AG04449 (cell line): ENCODE results near the gene HNF1A.

Experiments used
- CTCF ChIA-PET: fragments of 350-600 bp; formaldehyde crosslinking; extraction: SDS; loops from one replicate; lab custom pipeline; 2021; ENCODE audit warnings: antibody characterized with exemption; lab: Yijun Ruan, JAX
- POLR2A ChIA-PET: fragments of 400-600, 350-600 bp; formaldehyde crosslinking; extraction: SDS; loops from one replicate; lab custom pipeline; 2020; ENCODE audit warnings: antibody characterized with exemption, inconsistent platforms; lab: Yijun Ruan, JAX
- DNase-seq: peaks from one replicate; pipeline ENCODE4 v3.0.0-alpha.2; 2010; ENCODE audit warnings: low read depth, low spot score
- H3K4me3 ChIP-seq: 2 replicates; pipeline ENCODE4 v1.5.1; 2011; ENCODE audit warnings: low read depth, mild to moderate bottlenecking, control low read depth, low read length
- CTCF ChIP-seq: IDR thresholded peaks from one replicate; pipeline ENCODE4 v1.5.1; 2011; ENCODE audit warnings: mild to moderate bottlenecking, moderate library complexity, low read length, control low read depth, inconsistent platforms; ENCODE audit not compliant: insufficient read depth; ENCODE audit errors: missing control alignments

Gene HNF1A

GRCh38 chr12:120972870-120973543 lies 5.3 kb upstream of the HNF1A start:
- ChIA-PET CTCF (interaction anchor here (1.0 to 5.5 kb wide), 29 partner anchors 9 to 517 kb away, joined by 3 to 139 read pairs (median 5); partner anchors contain the start of genes ACADS and POP5), POLR2A (no interaction called here)
- no peak for TF ChIP-seq CTCF
- DNase-seq = no peak
- no peak overlapping the region for H3K4me3 ChIP-seq

- no peak for TF ChIP-seq CTCF
- POLR2A ChIA-PET = no interaction called here
- no peak for DNase-seq
- CTCF ChIA-PET = interaction anchor here (0.9 to 1.2 kb wide), 2 partner anchors 28 to 331 kb away, joined by 3 to 4 read pairs; no protein-coding TSS in a partner anchor
- H3K4me3 ChIP-seq = no peak overlapping the region
Measured at GRCh38 chr12:120977531-120978295, 630 bp upstream of the HNF1A start.

GRCh38 chr12:120979220-120979861 lies 998 bp downstream of the HNF1A start:
- no peak for TF ChIP-seq CTCF
- ChIA-PET POLR2A (no interaction called here), CTCF (interaction anchor here (1.4 to 4.6 kb wide), 5 partner anchors 7 to 331 kb away, joined by 4 to 30 read pairs (median 5); partner anchors contain the start of gene ACADS)
- DNase-seq = no peak
- no peak overlapping the region for H3K4me3 ChIP-seq

GRCh38 chr12:120979862-120980696 lies 1.7 kb downstream of the HNF1A start:
- no peak overlapping the region for H3K4me3 ChIP-seq
- CTCF ChIA-PET = interaction anchor here (0.8 to 4.6 kb wide), 6 partner anchors 8 to 398 kb away, joined by 3 to 30 read pairs (median 4); partner anchors contain the start of genes ACADS and POP5
- no peak for TF ChIP-seq CTCF
- DNase-seq = no peak
- POLR2A ChIA-PET = no interaction called here

- CTCF ChIA-PET = interaction anchor here (0.8 to 4.6 kb wide), 7 partner anchors 9 to 399 kb away, joined by 3 to 30 read pairs (median 5); partner anchors contain the start of genes ACADS and POP5
- POLR2A ChIA-PET = interaction anchor here (0.7 kb wide), 1 partner anchor 167 kb away, joined by 3 read pairs; no protein-coding TSS in a partner anchor
Measured at GRCh38 chr12:120980800-120981368, 2.5 kb downstream of the HNF1A start.

More at GRCh38 chr12:120980800-120981368, 2.5 kb downstream of the HNF1A start:
- DNase-seq = no peak
- no peak for TF ChIP-seq CTCF
- no peak overlapping the region for H3K4me3 ChIP-seq
